Nephron progenitor cell (in vitro differentiated cells): ENCODE results near the gene SNTG2.

ENCODE experiments used
- DNase-seq: peaks from one replicate; pipeline ENCODE4 v3.0.0; 2021
- H3K27ac Mint-ChIP-seq: 2 replicates; pipeline ENCODE4 v1.8.0; 2021; ENCODE audit warnings: mild to moderate bottlenecking, moderate library complexity, mixed read lengths
- H3K27me3 Mint-ChIP-seq: 2 replicates; pipeline ENCODE4 v1.8.0; 2021; ENCODE audit warnings: mild to moderate bottlenecking, low read depth, mixed read lengths; ENCODE audit not compliant: poor library complexity
- H3K36me3 Mint-ChIP-seq: 2 replicates; pipeline ENCODE4 v1.8.0; 2021; ENCODE audit warnings: low read depth, mixed read lengths
- H3K4me1 Mint-ChIP-seq: 2 replicates; pipeline ENCODE4 v1.8.0; 2021; ENCODE audit warnings: mixed read lengths
- H3K4me3 Mint-ChIP-seq: 2 replicates; pipeline ENCODE4 v1.8.0; 2021; ENCODE audit warnings: mild to moderate bottlenecking, moderate library complexity, mixed read lengths
- H3K9me3 Mint-ChIP-seq: 2 replicates; pipeline ENCODE4 v1.8.0; 2021; ENCODE audit warnings: mild to moderate bottlenecking, moderate library complexity, mixed read lengths
- TF ChIP-seq, protein P1 (sequence below): fragments of 200-600 bp; sonication (generic); IDR thresholded peaks from 2 replicates; pipeline ENCODE4 v1.5.0; 2021; ENCODE audit warnings: antibody characterized with exemption

The SNTG2 gene

DNA sequence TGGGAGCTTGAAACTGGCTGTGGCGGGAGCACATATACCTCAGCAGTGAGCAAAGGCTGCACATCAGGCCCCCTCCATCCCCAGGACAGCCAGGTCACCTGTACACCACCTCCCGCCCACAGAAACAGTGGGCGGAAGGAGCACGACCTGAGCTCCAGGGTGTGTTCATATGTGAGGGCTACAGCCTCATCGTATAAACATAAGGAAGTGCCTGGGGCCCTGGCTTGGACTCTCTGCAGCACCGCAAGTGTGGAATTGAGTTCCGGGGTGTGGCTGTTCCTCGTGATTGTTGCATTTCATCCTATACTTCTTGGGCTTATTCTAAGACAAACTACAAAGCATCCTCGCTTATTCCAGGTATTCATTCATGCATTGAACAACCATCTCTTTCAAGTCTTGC, 402.5 kb downstream of the SNTG2 start:
- Mint-ChIP-seq H3K4me3 (no peak overlapping the region), H3K36me3 (no peaks in the 10 kb centered on the region), H3K9me3 (peaks cover 17% of the 10 kb centered on the region), H3K27ac (peak overlapping the region; percentile 36), H3K27me3 (no peaks in the 10 kb centered on the region), H3K4me1 (peaks cover 19% of the 10 kb centered on the region)
- TF ChIP-seq, protein P1, sequence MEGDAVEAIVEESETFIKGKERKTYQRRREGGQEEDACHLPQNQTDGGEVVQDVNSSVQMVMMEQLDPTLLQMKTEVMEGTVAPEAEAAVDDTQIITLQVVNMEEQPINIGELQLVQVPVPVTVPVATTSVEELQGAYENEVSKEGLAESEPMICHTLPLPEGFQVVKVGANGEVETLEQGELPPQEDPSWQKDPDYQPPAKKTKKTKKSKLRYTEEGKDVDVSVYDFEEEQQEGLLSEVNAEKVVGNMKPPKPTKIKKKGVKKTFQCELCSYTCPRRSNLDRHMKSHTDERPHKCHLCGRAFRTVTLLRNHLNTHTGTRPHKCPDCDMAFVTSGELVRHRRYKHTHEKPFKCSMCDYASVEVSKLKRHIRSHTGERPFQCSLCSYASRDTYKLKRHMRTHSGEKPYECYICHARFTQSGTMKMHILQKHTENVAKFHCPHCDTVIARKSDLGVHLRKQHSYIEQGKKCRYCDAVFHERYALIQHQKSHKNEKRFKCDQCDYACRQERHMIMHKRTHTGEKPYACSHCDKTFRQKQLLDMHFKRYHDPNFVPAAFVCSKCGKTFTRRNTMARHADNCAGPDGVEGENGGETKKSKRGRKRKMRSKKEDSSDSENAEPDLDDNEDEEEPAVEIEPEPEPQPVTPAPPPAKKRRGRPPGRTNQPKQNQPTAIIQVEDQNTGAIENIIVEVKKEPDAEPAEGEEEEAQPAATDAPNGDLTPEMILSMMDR, result no peak
- DNase-seq, result no peak

DNA sequence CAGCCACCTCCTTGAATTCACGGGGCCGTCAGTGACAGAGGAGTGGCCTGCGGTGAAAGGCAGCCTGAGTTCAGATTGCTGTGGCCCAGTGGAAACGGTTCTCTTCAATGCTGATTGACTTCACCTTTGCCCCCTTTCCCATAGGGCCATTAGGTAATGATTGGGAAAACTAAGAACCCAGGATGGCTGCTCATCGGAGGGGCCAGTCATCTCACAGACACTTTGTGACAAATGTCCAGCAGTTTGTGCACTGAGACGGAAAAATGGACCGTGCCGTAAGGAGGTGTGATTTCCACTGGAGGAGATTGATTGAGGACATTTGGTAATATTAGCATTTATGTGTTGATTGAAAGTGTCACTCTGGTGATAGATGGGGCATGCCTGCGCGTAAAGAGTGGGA, 402.9 kb downstream of the SNTG2 start:
- H3K9me3 Mint-ChIP-seq, result peaks cover 13% of the 10 kb centered on the region
- no peak overlapping the region for H3K4me3 Mint-ChIP-seq
- TF ChIP-seq, protein P1, result no peak
- H3K27me3 Mint-ChIP-seq, result peaks cover 4% of the 10 kb centered on the region
- peaks cover 19% of the 10 kb centered on the region for H3K4me1 Mint-ChIP-seq
- no peak for DNase-seq
- peak overlapping the region; percentile 36 for H3K27ac Mint-ChIP-seq
- no peaks in the 10 kb centered on the region for H3K36me3 Mint-ChIP-seq

DNA sequence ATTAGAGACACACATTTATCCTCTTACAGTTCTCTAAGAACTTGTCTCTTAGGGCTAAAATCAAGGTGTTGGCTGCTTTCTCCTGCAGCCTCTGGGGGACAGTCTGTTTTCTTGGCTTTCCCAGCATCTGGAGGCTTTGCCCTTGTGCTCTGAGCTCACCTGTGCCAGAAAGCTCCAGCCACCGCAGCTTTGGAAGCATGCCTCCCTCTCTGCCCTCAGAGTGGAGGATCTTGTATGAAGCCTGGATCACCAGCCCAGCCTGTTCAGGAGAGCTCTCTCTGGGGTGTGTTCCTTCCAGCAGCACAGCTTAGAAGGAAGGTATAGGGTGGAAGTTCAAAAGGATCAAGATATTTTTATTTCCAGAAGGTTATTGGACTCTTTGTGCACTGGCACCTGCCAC, 409.5 kb downstream of the SNTG2 start:
- peaks cover 10% of the 10 kb centered on the region for H3K9me3 Mint-ChIP-seq
- H3K27ac Mint-ChIP-seq, result peak overlapping the region; percentile 29
- DNase-seq, result no peak

DNA sequence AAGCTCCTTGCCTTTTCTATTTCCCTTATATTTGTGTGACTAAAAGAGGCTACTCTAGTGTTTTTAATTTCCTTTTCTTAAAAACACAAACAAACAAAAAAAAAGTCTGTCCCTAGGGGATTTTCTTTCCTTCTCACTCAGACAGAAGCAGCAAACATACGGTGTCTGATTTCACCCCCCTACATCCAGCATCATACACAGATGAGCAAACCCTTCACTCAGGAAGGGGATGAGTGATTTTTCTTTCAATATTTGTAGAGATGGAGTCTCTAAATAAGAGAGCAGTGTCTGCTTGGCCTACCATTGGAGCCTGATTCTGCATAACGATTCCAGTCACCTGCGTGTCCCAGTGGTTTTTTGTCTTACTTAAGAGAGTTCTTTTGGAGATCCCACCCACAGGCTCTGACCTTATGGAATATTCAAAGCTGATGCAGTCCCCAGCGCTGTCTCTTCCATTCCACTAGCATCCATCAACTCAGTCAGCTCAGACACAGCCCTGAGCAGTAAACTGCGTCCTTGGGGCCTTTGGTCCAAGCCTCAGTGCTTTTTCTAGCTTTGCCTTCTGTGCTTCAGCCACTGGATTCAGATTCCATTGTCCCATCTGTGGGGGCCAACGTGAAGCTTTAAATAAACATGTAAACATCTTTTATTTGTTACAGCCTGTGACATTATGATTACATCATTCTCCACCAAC, 410.1 kb downstream of the SNTG2 start:
- TF ChIP-seq, protein P1, result no peak
- no peak for DNase-seq
- Mint-ChIP-seq H3K4me3 (no peak overlapping the region), H3K27ac (peak overlapping the region; percentile 29), H3K4me1 (peaks cover 19% of the 10 kb centered on the region), H3K36me3 (no peaks in the 10 kb centered on the region), H3K9me3 (peaks cover 10% of the 10 kb centered on the region), H3K27me3 (peaks cover 5% of the 10 kb centered on the region)

More for the DNA sequence above, 409.5 kb downstream of the SNTG2 start:
- Mint-ChIP-seq H3K27me3 (peaks cover 5% of the 10 kb centered on the region), H3K36me3 (no peaks in the 10 kb centered on the region), H3K4me3 (no peak overlapping the region), H3K4me1 (peaks cover 17% of the 10 kb centered on the region)
- TF ChIP-seq, protein P1, result no peak

DNA sequence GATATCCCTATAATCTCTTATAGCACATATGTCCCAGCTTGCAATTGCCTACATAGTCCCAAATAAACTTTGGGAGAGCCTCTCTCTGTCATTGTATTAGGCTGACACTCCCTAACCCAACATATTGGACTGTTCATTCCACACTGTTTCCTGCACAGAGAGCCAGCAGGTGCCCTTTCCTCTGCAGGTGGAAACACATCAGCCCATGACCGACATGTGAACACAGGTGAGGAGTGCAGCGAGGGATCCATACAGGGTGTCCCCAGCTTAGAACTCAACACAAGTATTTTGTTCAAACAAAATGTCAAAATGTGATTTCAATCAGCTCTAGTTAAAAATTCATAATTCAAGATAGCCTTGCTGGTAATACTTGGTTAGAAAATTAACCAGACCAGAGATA, 412.7 kb downstream of the SNTG2 start:
- Mint-ChIP-seq H3K36me3 (no peaks in the 10 kb centered on the region), H3K4me3 (no peak overlapping the region), H3K27ac (no peak overlapping the region), H3K4me1 (peaks cover 32% of the 10 kb centered on the region), H3K27me3 (peaks cover 3% of the 10 kb centered on the region), H3K9me3 (peaks cover 10% of the 10 kb centered on the region)
- TF ChIP-seq, protein P1, result no peak
- no peak for DNase-seq

DNA sequence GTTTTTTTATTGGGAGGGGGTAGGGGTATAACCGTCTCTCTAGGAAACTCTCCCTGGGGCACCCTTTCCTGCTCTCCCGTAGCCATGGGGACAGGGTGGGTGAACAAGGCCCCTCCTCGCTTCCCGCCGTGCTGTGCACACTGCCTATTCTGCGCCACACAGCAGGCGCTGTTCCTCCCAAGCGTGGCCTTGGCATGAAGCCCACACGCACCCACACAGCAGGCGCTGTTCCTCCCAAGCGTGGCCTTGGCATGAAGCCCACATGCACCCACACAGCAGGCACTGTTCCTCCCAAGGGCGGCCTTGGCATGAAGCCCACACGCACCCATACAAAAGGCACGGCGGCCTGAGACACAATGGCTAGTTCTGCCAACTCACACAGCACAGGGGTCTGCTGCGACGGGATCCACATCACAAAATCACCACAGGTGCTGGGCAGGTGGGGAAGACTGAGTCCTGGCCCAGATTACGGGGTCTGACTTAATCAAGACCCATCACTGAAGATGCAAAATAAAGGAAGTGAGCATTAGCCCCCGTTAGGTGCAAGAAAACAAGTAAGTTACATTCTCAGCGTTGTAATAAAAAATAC, 416.0 kb downstream of the SNTG2 start:
- TF ChIP-seq, protein P1, result no peak
- Mint-ChIP-seq H3K4me1 (peaks cover 18% of the 10 kb centered on the region), H3K27ac (no peak overlapping the region), H3K36me3 (no peaks in the 10 kb centered on the region), H3K9me3 (peaks cover 10% of the 10 kb centered on the region), H3K27me3 (peaks cover 6% of the 10 kb centered on the region), H3K4me3 (no peak overlapping the region)
- DNase-seq, result no peak
